NCI-H1417 (cell line): ENCODE data around the gene RAI2.
A peak's percentile ranks its signal among the peaks of the same experiment; 100 is the strongest.

Source experiments
- DNase-seq, 3 experiments: peaks; one replicate each; lab custom pipeline; 2025; lab: John Stamatoyannopoulos, UW

RAI2 gene

GRCh38 chrX:17829566-17829965 lies 31.5 kb downstream of the RAI2 start:
- no peak for DNase-seq

- no peak for DNase-seq
These were observed 32.9 kb downstream of the RAI2 start for GRCh38 chrX:17828171-17828570.

GRCh38 chrX:17826609-17827496 lies 34.2 kb downstream of the RAI2 start:
- DNase-seq, result no peak

- no peak for DNase-seq
These were observed 36.1 kb downstream of the RAI2 start for GRCh38 chrX:17824980-17825379.

GRCh38 chrX:17822351-17822750 lies 38.7 kb downstream of the RAI2 start:
- no peak for DNase-seq

GRCh38 chrX:17820100-17820499 lies 41.0 kb downstream of the RAI2 start:
- DNase-seq, result no peak

- DNase-seq, result no peak
These were observed 42.4 kb downstream of the RAI2 start for GRCh38 chrX:17818726-17819125.

GRCh38 chrX:17817251-17817650 lies 43.8 kb downstream of the RAI2 start:
- no peak for DNase-seq

GRCh38 chrX:17814557-17814956 lies 46.5 kb downstream of the RAI2 start:
- no peak for DNase-seq

GRCh38 chrX:17814059-17814458 lies 47.0 kb downstream of the RAI2 start:
- no peak for DNase-seq

- DNase-seq, result no peak
These were observed 47.8 kb downstream of the RAI2 start for GRCh38 chrX:17813277-17813676.

- DNase-seq, result peak in 1 of 3 experiments; percentile 39
These were observed 48.3 kb downstream of the RAI2 start for GRCh38 chrX:17812763-17813162.

- DNase-seq, result no peak
These were observed 51.1 kb downstream of the RAI2 start for GRCh38 chrX:17809984-17810383.

- no peak for DNase-seq
These were observed 51.8 kb downstream of the RAI2 start for GRCh38 chrX:17809273-17809672.

- DNase-seq, result no peak
These were observed 56.0 kb downstream of the RAI2 start for GRCh38 chrX:17805120-17805519.

- no peak for DNase-seq
These were observed 57.6 kb downstream of the RAI2 start for GRCh38 chrX:17803449-17803848.

GRCh38 chrX:17802756-17803155 lies 58.3 kb downstream of the RAI2 start:
- DNase-seq, result peak in 2 of 3 experiments; percentile 52 to 79

- no peak for DNase-seq
These were observed 59.7 kb downstream of the RAI2 start for GRCh38 chrX:17801431-17801830.

- no peak for DNase-seq
These were observed 62.2 kb downstream of the RAI2 start for GRCh38 chrX:17798921-17799320.

GRCh38 chrX:17792826-17793225 lies 68.3 kb downstream of the RAI2 start:
- no peak for DNase-seq

- peak in 1 of 3 experiments; percentile 14 for DNase-seq
These were observed 72.0 kb downstream of the RAI2 start for GRCh38 chrX:17788956-17789562.

GRCh38 chrX:17788439-17788838 lies 72.7 kb downstream of the RAI2 start:
- peak; percentile 54 to 78 (median 60) for DNase-seq

GRCh38 chrX:17787557-17787956 lies 73.5 kb downstream of the RAI2 start:
- no peak for DNase-seq
